ENCODE measurements around the gene CAMSAP1. TPM values are rescaled to one million over a fixed set of nuclear protein-coding genes. Genes with fewer than 3 reads are reported as not detected.

Gene CAMSAP1
- total and polyA plus RNA-seq, 7 donors: 2.3 to 37.7 (median 19.4) TPM

DNA sequence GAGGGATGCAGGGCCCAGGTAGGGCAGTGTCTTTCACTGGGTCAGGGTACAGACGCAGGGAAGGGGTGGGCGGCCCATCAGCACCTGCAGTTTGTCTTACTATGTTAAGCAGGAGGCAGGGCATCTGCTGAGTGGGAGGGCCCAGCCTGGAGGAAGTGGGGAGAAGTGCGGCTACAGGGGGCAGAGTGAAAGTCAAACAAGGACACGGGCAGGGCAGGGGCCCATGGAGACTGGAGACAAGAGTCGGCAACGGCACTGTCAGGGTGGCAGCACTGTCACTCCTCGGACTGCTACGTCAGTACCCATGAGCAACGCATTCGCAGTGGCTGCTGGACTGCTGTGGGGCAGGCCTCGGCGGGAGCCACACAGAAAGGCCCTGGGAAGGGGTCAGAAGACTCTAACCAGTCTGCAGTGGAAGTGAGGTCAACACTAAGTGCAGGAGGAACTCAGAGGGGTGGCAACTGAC, 19.7 kb downstream of the CAMSAP1 start:
- no peaks in the 10 kb centered on the region for H3K36me3 ChIP-seq
- intact Hi-C loops (cut with DNase I): no loop called here
- no peak overlapping the region for H3K27ac ChIP-seq
- TF ChIP-seq, protein P1, sequence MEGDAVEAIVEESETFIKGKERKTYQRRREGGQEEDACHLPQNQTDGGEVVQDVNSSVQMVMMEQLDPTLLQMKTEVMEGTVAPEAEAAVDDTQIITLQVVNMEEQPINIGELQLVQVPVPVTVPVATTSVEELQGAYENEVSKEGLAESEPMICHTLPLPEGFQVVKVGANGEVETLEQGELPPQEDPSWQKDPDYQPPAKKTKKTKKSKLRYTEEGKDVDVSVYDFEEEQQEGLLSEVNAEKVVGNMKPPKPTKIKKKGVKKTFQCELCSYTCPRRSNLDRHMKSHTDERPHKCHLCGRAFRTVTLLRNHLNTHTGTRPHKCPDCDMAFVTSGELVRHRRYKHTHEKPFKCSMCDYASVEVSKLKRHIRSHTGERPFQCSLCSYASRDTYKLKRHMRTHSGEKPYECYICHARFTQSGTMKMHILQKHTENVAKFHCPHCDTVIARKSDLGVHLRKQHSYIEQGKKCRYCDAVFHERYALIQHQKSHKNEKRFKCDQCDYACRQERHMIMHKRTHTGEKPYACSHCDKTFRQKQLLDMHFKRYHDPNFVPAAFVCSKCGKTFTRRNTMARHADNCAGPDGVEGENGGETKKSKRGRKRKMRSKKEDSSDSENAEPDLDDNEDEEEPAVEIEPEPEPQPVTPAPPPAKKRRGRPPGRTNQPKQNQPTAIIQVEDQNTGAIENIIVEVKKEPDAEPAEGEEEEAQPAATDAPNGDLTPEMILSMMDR (IDR thresholded peaks at IDR 0.05): no peak
- TF ChIP-seq EP300 (IDR thresholded peaks at IDR 0.05): no peak
- no peak for TF ChIP-seq POLR2AphosphoS5 (IDR thresholded peaks at IDR 0.05)
- TF ChIP-seq POLR2A (IDR thresholded peaks at IDR 0.05): no peak
- 41 to 82% methylated on average over 12 of the region's 12 CpGs for WGBS, 2 donors
- no peak for DNase-seq
- H3K4me3 ChIP-seq: no peak overlapping the region
- H3K9me3 ChIP-seq: no peaks in the 10 kb centered on the region
- H3K4me1 ChIP-seq: peaks cover 0 to 81% (median 71%) of the 10 kb centered on the region in 4 donors
- no peaks in the 10 kb centered on the region for H3K27me3 ChIP-seq

- H3K9me3 ChIP-seq: no peaks in the 10 kb centered on the region
- no peak for DNase-seq
- peaks cover 0 to 81% (median 71%) of the 10 kb centered on the region in 4 donors for H3K4me1 ChIP-seq
- peaks cover 0 to 2% (median 0%) of the 10 kb centered on the region in 4 donors for H3K36me3 ChIP-seq
- no peak overlapping the region for H3K4me3 ChIP-seq
- TF ChIP-seq, protein P1 (IDR thresholded peaks at IDR 0.05): no peak
- TF ChIP-seq EP300 (IDR thresholded peaks at IDR 0.05) (no peak), POLR2AphosphoS5 (IDR thresholded peaks at IDR 0.05) (no peak), POLR2A (IDR thresholded peaks at IDR 0.05) (no peak)
- intact Hi-C loops (cut with DNase I): no loop called here
- no peak overlapping the region for H3K27ac ChIP-seq
- 58 to 82% methylated on average over 18 of the region's 18 CpGs for WGBS, 2 donors
- H3K27me3 ChIP-seq: no peaks in the 10 kb centered on the region
Observed at GRCh38 chr9:135887021-135887507, 20.3 kb downstream of the CAMSAP1 start.

DNA sequence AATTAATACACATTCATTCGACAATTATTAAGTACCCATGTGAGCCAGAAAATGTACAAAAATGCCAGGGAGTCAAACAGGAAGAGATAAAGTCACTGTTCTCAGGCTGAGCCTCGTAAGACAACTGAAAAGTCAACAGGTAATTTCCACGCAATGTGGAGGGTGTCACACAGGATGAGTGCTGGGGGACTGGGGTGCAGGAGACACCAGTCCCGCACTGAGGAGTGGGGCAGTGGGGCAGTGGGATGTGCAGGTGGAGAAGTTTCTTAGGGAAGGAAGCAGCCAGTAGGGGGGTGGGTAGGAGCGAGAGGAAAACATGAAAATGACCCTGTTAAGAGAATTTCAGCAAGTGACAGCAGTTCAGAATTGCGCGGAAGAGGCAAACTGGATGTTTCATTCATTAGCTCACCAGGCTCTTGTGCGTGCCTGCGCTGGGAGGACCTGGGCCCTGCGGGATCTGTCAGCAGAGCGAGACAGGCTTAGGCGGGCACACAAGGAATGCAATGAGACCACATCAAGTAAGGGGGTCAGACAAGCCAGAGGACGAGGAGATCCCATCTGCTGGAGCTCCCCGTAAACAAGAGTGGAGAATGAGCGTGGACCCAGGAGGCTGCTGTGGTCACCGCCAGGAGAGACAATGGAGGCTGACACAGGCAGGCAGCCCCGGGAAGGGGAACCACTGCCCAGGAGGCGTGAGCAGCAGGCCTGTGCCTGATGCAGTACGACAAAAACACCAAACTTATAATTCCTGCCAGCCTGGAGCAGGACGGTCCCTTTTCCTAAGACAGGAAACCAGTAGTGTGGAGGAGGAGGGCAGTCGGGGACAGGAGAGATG, 21.0 kb downstream of the CAMSAP1 start:
- Histone ChIP-seq H3K36me3 (peaks cover 0 to 9% (median 0%) of the 10 kb centered on the region in 4 donors), H3K9me3 (no peaks in the 10 kb centered on the region), H3K4me1 (peaks cover 0 to 78% (median 68%) of the 10 kb centered on the region in 4 donors), H3K27me3 (no peaks in the 10 kb centered on the region), H3K4me3 (no peak overlapping the region), H3K27ac (no peak overlapping the region)
- no peak for DNase-seq
- intact Hi-C loops (cut with DNase I): no loop called here
- 91 to 93% methylated on average over 21 of the region's 21 CpGs for WGBS, 2 donors
- TF ChIP-seq, protein P1 (IDR thresholded peaks at IDR 0.05): no peak
- TF ChIP-seq EP300 (IDR thresholded peaks at IDR 0.05): no peak
- no peak for TF ChIP-seq POLR2AphosphoS5 (IDR thresholded peaks at IDR 0.05)
- TF ChIP-seq POLR2A (IDR thresholded peaks at IDR 0.05): no peak

GRCh38 chr9:135885100-135885853, 22.1 kb downstream of the CAMSAP1 start:
- WGBS, 2 donors: 77 to 81% methylated on average over 7 of the region's 7 CpGs
- no peaks in the 10 kb centered on the region for H3K27me3 ChIP-seq
- H3K9me3 ChIP-seq: no peaks in the 10 kb centered on the region
- peaks cover 0 to 67% (median 57%) of the 10 kb centered on the region in 4 donors for H3K4me1 ChIP-seq
- TF ChIP-seq, protein P1 (IDR thresholded peaks at IDR 0.05): no peak
- TF ChIP-seq EP300 (IDR thresholded peaks at IDR 0.05) (no peak), POLR2AphosphoS5 (IDR thresholded peaks at IDR 0.05) (no peak), POLR2A (IDR thresholded peaks at IDR 0.05) (no peak)
- peaks cover 0 to 15% (median 0%) of the 10 kb centered on the region in 4 donors for H3K36me3 ChIP-seq
- intact Hi-C loops (cut with DNase I): no loop called here
- DNase-seq: no peak
- H3K27ac ChIP-seq: no peak overlapping the region
- no peak overlapping the region for H3K4me3 ChIP-seq
